ENCODE data around the gene GPC6.

The GPC6 gene

GRCh38 chr13:93364166-93364565, 137.6 kb downstream of the GPC6 start:
- in situ Hi-C loops (cut with MboI; ENCODE audit: low sequenced_read_pairs): no loop called here

DNA sequence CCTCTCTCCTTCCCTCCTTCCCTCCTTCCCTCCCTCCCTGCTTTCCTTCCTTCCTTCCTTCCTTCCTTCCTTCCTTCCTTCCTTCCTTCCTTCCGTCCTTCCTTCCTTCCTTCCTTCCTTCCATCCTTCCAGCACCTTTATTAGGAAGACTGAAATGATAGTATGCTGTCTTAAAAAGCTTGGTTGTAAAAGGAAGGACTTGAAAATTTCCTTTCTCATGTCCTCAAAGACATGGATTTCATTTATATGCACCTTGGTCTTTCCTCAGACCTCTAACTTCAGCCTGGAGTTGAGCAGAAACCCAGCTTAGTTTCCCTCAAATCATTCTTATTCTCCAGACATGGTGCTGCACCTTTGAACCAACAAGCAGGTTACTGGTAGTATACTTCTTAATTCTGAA, 141.7 kb downstream of the GPC6 start:
- in situ Hi-C loops (cut with MboI; ENCODE audit: low sequenced_read_pairs): no loop called here

DNA sequence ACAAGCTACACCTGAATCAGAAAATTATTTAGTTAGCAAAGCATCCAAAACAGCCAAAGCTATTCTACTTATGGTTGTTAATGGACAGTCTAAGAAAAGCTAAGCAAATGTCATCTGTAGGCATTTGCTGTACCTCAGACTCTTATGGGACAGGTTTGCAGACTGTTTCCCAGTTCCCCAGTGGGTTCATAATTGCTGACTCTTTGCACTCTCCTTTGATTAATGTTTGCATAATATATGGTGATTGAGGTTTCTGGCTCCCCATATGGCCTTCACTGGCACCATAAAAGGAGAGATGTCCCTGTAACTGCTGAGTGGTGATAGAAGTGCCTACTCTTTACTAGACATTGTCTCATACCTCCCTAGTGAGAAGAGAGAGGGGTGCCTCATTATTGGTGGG, 142.1 kb downstream of the GPC6 start:
- in situ Hi-C loops (cut with MboI; ENCODE audit: low sequenced_read_pairs): no loop called here

GRCh38 chr13:93372856-93373255, 146.2 kb downstream of the GPC6 start:
- in situ Hi-C loops (cut with MboI; ENCODE audit: low sequenced_read_pairs): no loop called here

GRCh38 chr13:93375491-93375890, 148.9 kb downstream of the GPC6 start:
- in situ Hi-C loops (cut with MboI; ENCODE audit: low sequenced_read_pairs): no loop called here

DNA sequence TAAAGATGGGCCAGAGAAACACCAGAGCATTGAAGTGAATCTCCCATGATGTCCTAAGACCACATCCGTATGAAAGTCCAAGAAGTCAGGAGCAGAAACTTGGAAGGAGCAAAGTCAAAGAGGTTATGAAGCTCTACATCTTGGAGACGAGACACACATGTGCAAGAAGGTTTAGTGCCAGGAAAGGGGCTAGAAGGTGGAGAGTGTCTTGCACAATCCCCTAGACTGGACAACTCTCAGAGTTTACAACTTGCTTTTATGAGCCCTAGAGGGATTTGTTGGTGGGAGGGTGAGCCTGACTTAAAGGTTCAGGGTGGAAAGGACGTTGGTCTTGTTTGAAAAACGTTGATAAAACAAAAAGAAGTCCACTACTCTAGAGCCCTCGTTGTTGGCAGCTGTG, 150.6 kb downstream of the GPC6 start:
- in situ Hi-C loops (cut with MboI; ENCODE audit: low sequenced_read_pairs): no loop called here

DNA sequence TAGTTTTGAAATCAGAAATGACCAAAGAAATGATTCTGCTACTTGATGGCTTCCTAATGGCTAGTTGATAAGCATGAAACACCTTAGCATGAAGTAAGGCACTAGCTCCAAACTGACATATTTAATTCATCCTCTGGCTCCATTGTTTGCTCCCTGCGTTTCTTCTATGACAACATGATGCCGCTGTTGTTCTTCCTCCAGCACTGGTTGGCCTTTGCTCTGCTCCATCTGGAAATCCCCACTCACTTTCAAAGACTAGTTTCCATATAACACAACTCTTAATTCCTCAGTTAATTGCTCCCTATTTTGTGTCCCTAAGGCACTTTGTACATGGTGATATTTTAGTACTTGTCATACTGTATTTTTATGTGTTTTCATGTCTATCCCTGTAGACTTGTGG, 151.6 kb downstream of the GPC6 start:
- in situ Hi-C loops (cut with MboI; ENCODE audit: low sequenced_read_pairs): no loop called here

- in situ Hi-C loops (cut with MboI; ENCODE audit: low sequenced_read_pairs): no loop called here
Measured at GRCh38 chr13:93386116-93386515, 159.5 kb downstream of the GPC6 start.

GRCh38 chr13:93388701-93389100, 162.1 kb downstream of the GPC6 start:
- in situ Hi-C loops (cut with MboI; ENCODE audit: low sequenced_read_pairs): no loop called here

DNA sequence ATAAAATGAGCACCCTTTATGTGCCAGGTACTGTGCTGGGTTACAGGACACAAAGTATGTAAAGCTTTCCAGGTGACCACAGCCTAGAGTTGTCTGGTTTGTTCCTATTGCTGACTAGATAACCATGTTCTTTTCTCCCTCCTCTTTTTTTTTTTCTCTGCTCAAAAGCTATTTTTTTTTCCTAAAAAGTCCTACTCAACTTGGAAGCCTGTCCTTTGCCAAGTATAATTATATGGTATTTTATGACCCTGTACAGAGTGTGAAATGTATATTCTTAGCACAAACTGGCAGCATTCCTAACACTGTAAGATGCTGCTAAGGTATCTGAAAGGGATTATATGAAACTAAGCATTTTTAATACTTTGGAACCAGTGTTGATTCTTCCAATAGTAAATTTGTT, 171.0 kb downstream of the GPC6 start:
- in situ Hi-C loops (cut with MboI; ENCODE audit: low sequenced_read_pairs): no loop called here

- in situ Hi-C loops (cut with MboI; ENCODE audit: low sequenced_read_pairs): no loop called here
Measured at GRCh38 chr13:93398167-93399035, 171.8 kb downstream of the GPC6 start.

DNA sequence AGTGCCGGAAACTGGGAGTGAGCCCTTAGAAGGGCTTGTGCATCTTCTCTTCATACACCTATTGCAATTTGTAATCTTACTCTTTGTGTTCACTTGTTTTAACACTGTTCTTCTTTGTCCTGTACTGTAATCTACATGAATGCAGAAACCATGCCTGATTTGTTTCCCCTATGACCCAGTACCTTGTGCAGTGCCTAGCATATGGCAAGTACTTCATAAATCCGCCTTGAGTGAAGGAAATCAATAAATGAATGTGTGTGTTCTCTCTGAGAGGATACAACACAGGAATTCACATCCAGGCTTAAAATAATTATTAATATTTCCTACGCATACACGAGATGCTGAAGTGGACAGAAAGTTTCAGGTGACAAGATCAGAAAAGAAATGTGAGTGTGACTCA, 172.6 kb downstream of the GPC6 start:
- in situ Hi-C loops (cut with MboI; ENCODE audit: low sequenced_read_pairs): no loop called here

DNA sequence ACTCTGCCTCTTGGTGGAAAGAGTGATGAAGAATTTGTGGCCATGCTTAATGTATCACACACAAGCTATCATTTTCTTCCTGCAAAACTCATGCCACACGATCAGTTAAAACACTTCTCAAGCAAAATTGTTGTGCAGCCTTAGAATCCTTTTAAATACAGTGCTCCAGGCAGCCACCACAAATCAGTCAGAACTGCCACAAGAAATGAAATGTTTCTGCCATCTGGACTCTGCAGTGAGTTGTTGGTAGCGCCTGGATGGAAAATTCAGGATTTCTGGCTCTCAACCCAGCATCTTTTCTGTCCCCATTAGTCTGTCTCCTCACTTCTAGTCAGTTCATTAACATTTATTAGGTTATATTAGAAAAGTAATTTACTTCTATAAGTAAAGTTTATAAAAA, 179.5 kb downstream of the GPC6 start:
- in situ Hi-C loops (cut with MboI; ENCODE audit: low sequenced_read_pairs): no loop called here

- in situ Hi-C loops (cut with MboI; ENCODE audit: low sequenced_read_pairs): no loop called here
Measured at GRCh38 chr13:93407551-93407950, 180.9 kb downstream of the GPC6 start.

DNA sequence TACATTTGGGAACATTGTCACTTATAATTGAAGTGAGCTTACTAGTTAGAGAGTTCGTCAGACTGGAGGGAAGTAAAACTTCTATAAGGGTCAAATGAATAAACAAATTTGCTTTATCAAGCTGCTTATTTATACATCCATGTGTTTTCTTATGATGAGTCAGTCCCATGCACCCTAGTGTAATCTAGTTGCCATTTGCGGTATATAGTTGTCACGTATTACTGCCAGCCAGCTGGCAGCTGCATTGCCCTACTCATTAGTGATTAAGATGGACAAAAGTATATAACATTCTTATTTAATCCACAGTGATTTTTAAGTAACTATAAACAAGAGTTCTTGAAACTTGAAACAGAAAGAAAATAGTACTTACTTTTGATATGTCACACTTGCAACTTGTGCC, 182.4 kb downstream of the GPC6 start:
- in situ Hi-C loops (cut with MboI; ENCODE audit: low sequenced_read_pairs): no loop called here

GRCh38 chr13:93409816-93410215, 183.2 kb downstream of the GPC6 start:
- in situ Hi-C loops (cut with MboI; ENCODE audit: low sequenced_read_pairs): no loop called here

- in situ Hi-C loops (cut with MboI; ENCODE audit: low sequenced_read_pairs): no loop called here
Measured at GRCh38 chr13:93411186-93411680, 184.6 kb downstream of the GPC6 start.

DNA sequence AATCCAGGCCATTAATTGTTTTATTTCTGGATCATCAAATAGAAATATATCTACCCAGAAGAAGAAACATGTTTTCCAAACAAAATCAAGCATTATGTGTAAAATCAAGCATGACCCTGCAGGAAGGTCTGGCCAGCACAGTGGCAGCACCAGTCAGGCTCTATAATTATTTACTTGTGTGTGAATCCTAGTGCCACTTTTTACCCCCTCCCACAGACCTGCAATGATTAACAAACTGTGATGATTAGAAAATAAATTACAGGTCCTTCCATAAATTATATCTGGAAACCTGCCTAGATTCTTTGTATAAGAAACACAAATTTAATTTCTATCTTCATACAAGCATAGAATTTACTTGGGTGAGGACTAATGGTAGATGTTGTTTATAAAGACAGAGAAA, 186.1 kb downstream of the GPC6 start:
- in situ Hi-C loops (cut with MboI; ENCODE audit: low sequenced_read_pairs): no loop called here

- in situ Hi-C loops (cut with MboI; ENCODE audit: low sequenced_read_pairs): no loop called here
Measured at GRCh38 chr13:93413972-93414717, 187.5 kb downstream of the GPC6 start.

- in situ Hi-C loops (cut with MboI; ENCODE audit: low sequenced_read_pairs): no loop called here
Measured at GRCh38 chr13:93416736-93417355, 190.2 kb downstream of the GPC6 start.

GRCh38 chr13:93418398-93418797, 191.8 kb downstream of the GPC6 start:
- in situ Hi-C loops (cut with MboI; ENCODE audit: low sequenced_read_pairs): no loop called here

DNA sequence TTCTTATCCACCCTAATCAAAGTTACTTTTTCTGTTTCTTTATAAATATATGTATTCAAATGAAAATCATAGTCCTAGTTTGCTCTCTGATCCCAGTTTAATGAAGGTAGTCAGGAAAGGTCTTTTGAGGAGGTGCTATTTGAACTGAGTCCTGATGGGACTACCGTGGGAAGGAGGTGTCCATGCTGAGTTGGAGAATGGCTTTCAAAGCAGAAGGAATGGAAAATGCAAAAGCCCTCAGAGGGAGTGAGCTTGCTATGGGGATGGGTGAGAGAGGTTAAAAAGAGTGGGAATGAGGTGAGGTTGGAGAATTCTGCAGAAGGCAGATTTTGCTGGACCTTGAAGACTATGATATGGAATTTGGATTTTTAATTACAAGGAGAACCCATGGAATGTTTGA, 193.6 kb downstream of the GPC6 start:
- in situ Hi-C loops (cut with MboI; ENCODE audit: low sequenced_read_pairs): no loop called here
